ENCODE measurements around the gene SEPTIN14.

SEPTIN14 gene

DNA sequence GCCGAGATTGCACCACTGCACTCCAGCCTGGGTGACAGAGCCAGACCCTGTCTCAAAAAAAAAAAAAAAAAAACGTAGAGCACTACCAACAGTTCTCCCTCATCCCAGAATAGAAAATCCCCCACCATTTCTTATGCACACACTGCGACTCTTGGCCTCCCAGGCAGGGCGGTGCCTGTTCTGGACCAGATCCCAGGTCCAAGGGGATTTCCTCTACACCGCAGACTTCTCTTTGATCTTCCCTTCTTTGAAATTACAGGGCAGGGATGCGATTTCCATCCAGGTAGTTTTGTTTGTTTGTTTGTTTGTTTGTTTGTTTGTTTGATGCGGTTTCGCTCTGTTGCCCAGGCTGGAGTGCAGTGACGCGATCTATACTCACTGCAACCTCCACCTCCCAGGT, 91.8 kb downstream of the SEPTIN14 start:
- TF ChIP-seq EGR1 (IDR thresholded peaks at IDR 0.05): no peak
- TF ChIP-seq, protein P1, sequence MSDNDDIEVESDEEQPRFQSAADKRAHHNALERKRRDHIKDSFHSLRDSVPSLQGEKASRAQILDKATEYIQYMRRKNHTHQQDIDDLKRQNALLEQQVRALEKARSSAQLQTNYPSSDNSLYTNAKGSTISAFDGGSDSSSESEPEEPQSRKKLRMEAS (IDR thresholded peaks at IDR 0.05): no peak
- no peak for TF ChIP-seq TCF12 (IDR thresholded peaks at IDR 0.05; ENCODE audit: low read depth)
- TF ChIP-seq CREB1 (IDR thresholded peaks at IDR 0.05; ENCODE audit: low read depth): no peak
- TF ChIP-seq RAD21 (IDR thresholded peaks at IDR 0.05; ENCODE audit: low read depth): no peak
- TF ChIP-seq, protein P2, sequence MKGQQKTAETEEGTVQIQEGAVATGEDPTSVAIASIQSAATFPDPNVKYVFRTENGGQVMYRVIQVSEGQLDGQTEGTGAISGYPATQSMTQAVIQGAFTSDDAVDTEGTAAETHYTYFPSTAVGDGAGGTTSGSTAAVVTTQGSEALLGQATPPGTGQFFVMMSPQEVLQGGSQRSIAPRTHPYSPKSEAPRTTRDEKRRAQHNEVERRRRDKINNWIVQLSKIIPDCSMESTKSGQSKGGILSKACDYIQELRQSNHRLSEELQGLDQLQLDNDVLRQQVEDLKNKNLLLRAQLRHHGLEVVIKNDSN (IDR thresholded peaks at IDR 0.05): no peak
- TF ChIP-seq EP300 (IDR thresholded peaks at IDR 0.05; ENCODE audit: borderline replicate concordance): no peak
- TF ChIP-seq TAF1 (IDR thresholded peaks at IDR 0.05; ENCODE audit: low read depth): no peak
- TF ChIP-seq FOXM1 (IDR thresholded peaks at IDR 0.05; ENCODE audit: borderline replicate concordance, low read depth): no peak
- TF ChIP-seq, protein P3, sequence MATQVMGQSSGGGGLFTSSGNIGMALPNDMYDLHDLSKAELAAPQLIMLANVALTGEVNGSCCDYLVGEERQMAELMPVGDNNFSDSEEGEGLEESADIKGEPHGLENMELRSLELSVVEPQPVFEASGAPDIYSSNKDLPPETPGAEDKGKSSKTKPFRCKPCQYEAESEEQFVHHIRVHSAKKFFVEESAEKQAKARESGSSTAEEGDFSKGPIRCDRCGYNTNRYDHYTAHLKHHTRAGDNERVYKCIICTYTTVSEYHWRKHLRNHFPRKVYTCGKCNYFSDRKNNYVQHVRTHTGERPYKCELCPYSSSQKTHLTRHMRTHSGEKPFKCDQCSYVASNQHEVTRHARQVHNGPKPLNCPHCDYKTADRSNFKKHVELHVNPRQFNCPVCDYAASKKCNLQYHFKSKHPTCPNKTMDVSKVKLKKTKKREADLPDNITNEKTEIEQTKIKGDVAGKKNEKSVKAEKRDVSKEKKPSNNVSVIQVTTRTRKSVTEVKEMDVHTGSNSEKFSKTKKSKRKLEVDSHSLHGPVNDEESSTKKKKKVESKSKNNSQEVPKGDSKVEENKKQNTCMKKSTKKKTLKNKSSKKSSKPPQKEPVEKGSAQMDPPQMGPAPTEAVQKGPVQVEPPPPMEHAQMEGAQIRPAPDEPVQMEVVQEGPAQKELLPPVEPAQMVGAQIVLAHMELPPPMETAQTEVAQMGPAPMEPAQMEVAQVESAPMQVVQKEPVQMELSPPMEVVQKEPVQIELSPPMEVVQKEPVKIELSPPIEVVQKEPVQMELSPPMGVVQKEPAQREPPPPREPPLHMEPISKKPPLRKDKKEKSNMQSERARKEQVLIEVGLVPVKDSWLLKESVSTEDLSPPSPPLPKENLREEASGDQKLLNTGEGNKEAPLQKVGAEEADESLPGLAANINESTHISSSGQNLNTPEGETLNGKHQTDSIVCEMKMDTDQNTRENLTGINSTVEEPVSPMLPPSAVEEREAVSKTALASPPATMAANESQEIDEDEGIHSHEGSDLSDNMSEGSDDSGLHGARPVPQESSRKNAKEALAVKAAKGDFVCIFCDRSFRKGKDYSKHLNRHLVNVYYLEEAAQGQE (IDR thresholded peaks at IDR 0.05; ENCODE audit: low read depth): no peak
- no peak for TF ChIP-seq CEBPB (IDR thresholded peaks at IDR 0.05)
- no peak for TF ChIP-seq TEAD4 (IDR thresholded peaks at IDR 0.05)
- TF ChIP-seq ZBTB7A (IDR thresholded peaks at IDR 0.05; ENCODE audit: low read depth): no peak
- TF ChIP-seq NFIC (IDR thresholded peaks at IDR 0.05): no peak
- TF ChIP-seq YY1 (IDR thresholded peaks at IDR 0.05; ENCODE audit: low read depth): no peak

DNA sequence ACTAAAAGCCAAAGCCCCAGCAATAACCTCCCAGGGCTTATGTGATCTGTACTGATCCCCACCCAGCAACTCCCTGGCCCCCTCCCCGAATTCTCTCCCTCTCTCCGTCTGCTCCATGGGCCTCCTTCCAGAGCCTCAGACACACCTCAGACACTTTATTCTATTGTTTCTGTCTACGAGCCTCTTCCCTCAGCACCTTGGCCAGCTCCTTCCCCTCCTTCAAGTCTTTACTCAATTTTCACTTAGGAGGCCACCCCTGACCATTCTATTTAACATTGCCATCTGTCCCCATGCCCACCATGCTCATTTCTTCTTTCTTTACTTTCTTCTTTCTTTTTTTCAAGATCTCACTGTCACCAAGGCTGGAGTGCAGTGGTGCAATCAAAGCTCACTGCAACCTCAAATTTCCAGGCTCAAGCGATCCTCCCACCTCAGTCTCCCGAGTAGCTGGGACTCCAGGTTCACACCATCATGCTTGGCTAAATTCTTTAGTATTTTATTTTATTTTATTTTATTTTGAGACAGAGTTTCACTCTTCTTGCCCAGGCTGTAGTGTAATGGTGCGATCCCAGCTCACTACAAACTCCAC, 109.2 kb downstream of the SEPTIN14 start:
- TF ChIP-seq, protein P3 (IDR thresholded peaks at IDR 0.05; ENCODE audit: low read depth): peak; percentile 75

DNA sequence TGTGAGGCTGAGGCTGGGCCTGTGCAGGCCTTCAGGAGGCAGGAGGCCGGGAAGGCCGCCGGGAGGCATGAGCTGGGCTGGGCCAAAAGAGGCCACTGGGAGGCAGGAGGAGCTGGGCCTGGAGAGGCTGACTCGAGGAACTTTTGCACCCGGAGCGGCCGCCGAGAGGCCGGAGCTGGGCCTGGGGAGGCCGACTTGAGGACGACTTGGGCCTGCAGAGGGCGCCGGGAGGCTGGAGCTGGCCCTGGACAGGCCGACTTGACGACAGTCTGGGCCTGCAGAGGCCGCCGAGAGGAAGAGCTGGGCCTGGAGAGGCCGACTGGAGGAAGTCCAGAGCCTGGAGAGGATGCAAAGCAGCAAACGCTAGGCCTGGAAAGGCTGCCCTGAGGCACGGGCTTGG, 117.8 kb downstream of the SEPTIN14 start:
- peak; percentile 21; the same call in 1 of the 2 replicates for TF ChIP-seq RAD21 (IDR thresholded peaks at IDR 0.05; ENCODE audit: low read depth)

Data from Ishikawa (cell line).